Fibroblast of peridontal ligament (primary cell): Measurements from ENCODE around the gene MIXL1.
A peak's percentile ranks its signal among the peaks of the same experiment; 100 is the strongest.
"Not testable (repeated sequence)": the region's sequence is repeated elsewhere in the genome, so short reads cannot be mapped to it uniquely, and the experiment has no call there.

ENCODE experiments used
- DNase-seq: peaks from one replicate; pipeline ENCODE4 v3.0.0-alpha.2; 2010; ENCODE audit errors: extremely low read depth

MIXL1 gene

GRCh38 chr1:226223157-226223785 lies at the start of gene MIXL1:
MIXL1 (plus strand) TSS chr1:226223664; CDS start chr1:226223682, 18 bp downstream.
- no peak for DNase-seq

GRCh38 chr1:226176870-226177269 lies 46.6 kb upstream of the MIXL1 start:
- no peak for DNase-seq

- peak; percentile 49 for DNase-seq
Measured at GRCh38 chr1:226181996-226182714, 41.3 kb upstream of the MIXL1 start.

- DNase-seq, result peak; percentile 65
Measured at GRCh38 chr1:226185141-226186036, 38.1 kb upstream of the MIXL1 start.

- DNase-seq, result peak; percentile 76
Measured at GRCh38 chr1:226186124-226187018, 37.1 kb upstream of the MIXL1 start, which contains the start of gene ACBD3. ACBD3 (minus strand) TSS chr1:226186741; CDS start chr1:226186675, 66 bp downstream.

- no peak for DNase-seq
Measured at GRCh38 chr1:226187019-226187322, 36.5 kb upstream of the MIXL1 start.

- no peak for DNase-seq
Measured at GRCh38 chr1:226187380-226187779, 36.1 kb upstream of the MIXL1 start.

GRCh38 chr1:226195144-226195543 lies 28.3 kb upstream of the MIXL1 start:
- no peak for DNase-seq

- no peak for DNase-seq
Measured at GRCh38 chr1:226199971-226200370, 23.5 kb upstream of the MIXL1 start.

- DNase-seq, result peak; percentile 19
Measured at GRCh38 chr1:226201029-226201593, 22.4 kb upstream of the MIXL1 start.

- DNase-seq, result no peak
Measured at GRCh38 chr1:226202246-226202645, 21.2 kb upstream of the MIXL1 start.

GRCh38 chr1:226202666-226203065 lies 20.8 kb upstream of the MIXL1 start:
- DNase-seq, result not testable (repeated sequence)

- DNase-seq, result no peak
Measured at GRCh38 chr1:226203240-226203639, 20.2 kb upstream of the MIXL1 start.

- DNase-seq, result no peak
Measured at GRCh38 chr1:226203655-226204054, 19.8 kb upstream of the MIXL1 start.

- DNase-seq, result no peak
Measured at GRCh38 chr1:226204198-226204597, 19.3 kb upstream of the MIXL1 start.

GRCh38 chr1:226207048-226207447 lies 16.4 kb upstream of the MIXL1 start:
- DNase-seq, result no peak

- peak; percentile 18 for DNase-seq
Measured at GRCh38 chr1:226209307-226210059, 14.0 kb upstream of the MIXL1 start.

GRCh38 chr1:226210571-226211176 lies 12.8 kb upstream of the MIXL1 start:
- DNase-seq, result no peak

- DNase-seq, result no peak
Measured at GRCh38 chr1:226211181-226211821, 12.2 kb upstream of the MIXL1 start.
